Activated CD8-positive, alpha-beta memory T cell treated with anti-CD3 and anti-CD28 coated beads, Interleukin-2, amount 50 U/mL, for 48 hours (primary cell): ENCODE results near the gene COA6.

ENCODE experiments used
- DNase-seq: peaks from one replicate; pipeline ENCODE4 v3.0.0-alpha.2; 2020

COA6 gene

GRCh38 chr1:234413990-234414389 is 40.7 kb downstream of the COA6 start:
- DNase-seq: no peak

- no peak for DNase-seq
Measured at GRCh38 chr1:234427950-234428646, 54.8 kb downstream of the COA6 start.

- DNase-seq: no peak
Measured at GRCh38 chr1:234429434-234429806, 56.2 kb downstream of the COA6 start.

- no peak for DNase-seq
Measured at GRCh38 chr1:234430691-234431090, 57.4 kb downstream of the COA6 start.

GRCh38 chr1:234431255-234431654 is 58.0 kb downstream of the COA6 start:
- DNase-seq: no peak

GRCh38 chr1:234433563-234434285 is 60.5 kb downstream of the COA6 start:
- DNase-seq: no peak
